HepG2 (cell line): ENCODE measurements around the gene STIM2. TPM values are rescaled to one million over a fixed set of nuclear protein-coding genes. Genes with fewer than 3 reads are reported as not detected.

Experiments
- ATAC-seq: fragments of 200-7000 bp; cut with Tn5 transposase; 3 replicates; pipeline ENCODE4 v1.9.1; 2020; ENCODE audit warnings: mild to moderate bottlenecking, moderate library complexity
- BruUV-seq: library from RNA; stranded (reverse); fragments of 400-500 nt; replicated peaks from 2 replicates; lab custom pipeline; 2021; lab: Mats Ljungman, UMichigan
- CTCF ChIA-PET: fragments of 300-600 bp; formaldehyde crosslinking; extraction: SDS; loops from one replicate; lab custom pipeline; 2021; ENCODE audit warnings: low total read pairs, inconsistent platforms, low intra/inter-chr PET ratio; lab: Yijun Ruan, JAX
- POLR2A ChIA-PET: fragments of 350-600 bp; sonication (Branson Sonifier 250); formaldehyde crosslinking; loops from one replicate; lab custom pipeline; 2020; ENCODE audit warnings: antibody characterized with exemption, inconsistent platforms; lab: Yijun Ruan, JAX
- DNase-seq: peaks from one replicate; pipeline ENCODE4 v3.0.0-alpha.2; 2015; ENCODE audit warnings: low spot score
- FAIRE-seq: peaks from 3 replicates; lab custom pipeline; 2011; peaks lifted over from hg19 to GRCh38; lab: Jason Lieb, UNC
- H2AFZ ChIP-seq: one replicate; pipeline ENCODE4 v1.6.1; 2011; ENCODE audit warnings: low read length, inconsistent platforms
- H3K27ac ChIP-seq: fragments of 300-600 bp; 3 replicates; pipeline ENCODE4 v1.8.0; 2011; ENCODE audit warnings: mixed run types, mild to moderate bottlenecking, mixed read lengths, low read length, inconsistent platforms; ENCODE audit not compliant: insufficient read depth; ENCODE audit errors: extremely low read length
- H3K27me3 ChIP-seq, 2 experiments: fragments of 200-600 bp in 1 of 2; 2 replicates in 1 of 2; 3 replicates in 1 of 2; pipeline versions ENCODE4 v1.6.0 to v1.8.0; 2011; ENCODE audit warnings: low read length in 2 of 2, mild to moderate bottlenecking in 2 of 2, moderate library complexity in 2 of 2, inconsistent platforms in 1 of 2; ENCODE audit not compliant: insufficient read depth in 2 of 2, control insufficient read depth in 1 of 2
- H3K36me3 ChIP-seq, 2 experiments: fragments of 200-600 bp in 1 of 2; replicated peaks in 1 of 2; 2 replicates in 1 of 2; 3 replicates in 1 of 2; pipeline versions ENCODE4 v1.5.1 to v1.8.0; 2011; ENCODE audit warnings: low read length in 2 of 2, inconsistent platforms in 1 of 2; ENCODE audit not compliant: insufficient read depth in 2 of 2, control insufficient read depth in 1 of 2
- H3K4me1 ChIP-seq: 2 replicates; pipeline ENCODE4 v1.5.1; 2012; ENCODE audit warnings: low read length, inconsistent platforms; ENCODE audit not compliant: insufficient read depth
- H3K4me2 ChIP-seq: 2 replicates; pipeline ENCODE4 v1.6.0; 2011; ENCODE audit warnings: low read depth, low read length, inconsistent platforms
- H3K4me3 ChIP-seq, 3 experiments: fragments of 200-600 bp in 1 of 3; sonication (generic), shearing (Covaris generic) in 1 of 3; replicated peaks in 1 of 3; 2 replicates each; pipeline ENCODE4 v1.5.1; 2011 to 2016; ENCODE audit warnings: low read length in 3 of 3, inconsistent platforms in 2 of 3, low read depth in 2 of 3, mild to moderate bottlenecking in 2 of 3, control low read depth in 1 of 3, mixed read lengths in 1 of 3; ENCODE audit not compliant: insufficient read depth in 1 of 3
- H3K79me2 ChIP-seq: one replicate; pipeline ENCODE4 v1.6.1; 2011; ENCODE audit warnings: low read length, inconsistent platforms; ENCODE audit not compliant: insufficient read depth
- H3K9ac ChIP-seq: 2 replicates; pipeline ENCODE4 v1.6.0; 2011; ENCODE audit warnings: mild to moderate bottlenecking, low read depth, low read length, inconsistent platforms; ENCODE audit not compliant: insufficient read depth
- H3K9me3 ChIP-seq: 2 replicates; pipeline ENCODE4 v1.5.1; 2012; ENCODE audit warnings: mild to moderate bottlenecking, low read length
- H4K20me1 ChIP-seq: 2 replicates; pipeline ENCODE4 v1.6.0; 2011; ENCODE audit warnings: inconsistent platforms, mild to moderate bottlenecking, low read length, moderate library complexity; ENCODE audit not compliant: insufficient read depth
- ARID5B ChIP-seq: IDR thresholded peaks from 2 replicates; pipeline ENCODE4 v1.4.0; 2020; ENCODE audit warnings: mild to moderate bottlenecking, missing genetic modification reagents
- KDM2A ChIP-seq: sonication (generic); formaldehyde crosslinking; IDR thresholded peaks from 2 replicates; pipeline ENCODE4 v1.4.0; 2020; ENCODE audit warnings: low read depth, missing genetic modification reagents, borderline replicate concordance
- MAFF ChIP-seq: IDR thresholded peaks from 2 replicates; pipeline ENCODE4 v1.6.1; 2011; ENCODE audit warnings: low read depth, low read length, improper control_type of control experiment
- MEF2D ChIP-seq: sonication (generic); formaldehyde crosslinking; IDR thresholded peaks from 2 replicates; pipeline ENCODE4 v1.5.1; 2020; ENCODE audit warnings: mild to moderate bottlenecking, missing genetic modification reagents
- NRL ChIP-seq: sonication (generic); formaldehyde crosslinking; IDR thresholded peaks from 2 replicates; pipeline ENCODE4 v1.5.0; 2020; ENCODE audit warnings: missing genetic modification reagents, mild to moderate bottlenecking, moderate library complexity, borderline replicate concordance
- PHB2 ChIP-seq: fragments of 450-650 bp; IDR thresholded peaks from 2 replicates; pipeline ENCODE4 v1.6.1; 2018; ENCODE audit not compliant: partially characterized antibody
- ZNF577 ChIP-seq: sonication (generic); formaldehyde crosslinking; IDR thresholded peaks from 2 replicates; pipeline ENCODE4 v1.4.0; 2020; ENCODE audit warnings: mild to moderate bottlenecking, low read depth, missing genetic modification reagents, borderline replicate concordance
- WGBS: methylation state at CpG from one replicate; pipeline ENCODE4 v1.1.6; 2017; ENCODE audit warnings: low lambda C conversion rate; 5-methylcytosine and 5-hydroxymethylcytosine counted together
- in situ Hi-C: cut with HindIII; loops from 2 replicates; pipeline ENCODE4 v1.10.0; 2017; ENCODE audit warnings: low pct_unique_long_range_greater_than_20kb; ENCODE audit not compliant: extremely low pct_ligation_motif_present
- intact Hi-C: fragments of 100-400 bp; cut with micrococcal nuclease; formaldehyde crosslinking; loops from one replicate; pipeline ENCODE4 v1.10.0; 2022; ENCODE audit not compliant: unreplicated experiment
- polyA plus RNA-seq, 8 experiments: library from polyadenylated mRNA; depleted of rRNA in 3 of 8; stranded (reverse) in 7 of 8; unstranded in 1 of 8; fragments of >200 nt; fragmentation: Illumina TruSeq in 4 of 8; extraction: Trizol in 4 of 8; gene quantifications; 2 replicates each; pipeline versions ENCODE4 v1.2.1 to v1.2.3, GENCODE V29; 2011 to 2016; ENCODE audit warnings: low read depth in 4 of 8, missing spikeins in 1 of 8, mixed read lengths in 1 of 8; ENCODE audit not compliant: insufficient read depth in 1 of 8
- total RNA-seq, 5 experiments: library from RNA; depleted of rRNA; stranded (reverse); fragments of >200 nt; fragmentation: Illumina TruSeq; extraction: Trizol; gene quantifications; 2 replicates each; pipeline ENCODE4 v1.2.3, GENCODE V29; 2016; ENCODE audit warnings: low read depth in 1 of 5

The STIM2 gene
- total and polyA plus RNA-seq, 2 of the 13 experiments (the other 11 are each of a cell fraction or from before 2014, with no cell fraction given): 19.3 to 19.4 TPM

- no peak overlapping the region for H3K4me2 ChIP-seq
- TF ChIP-seq KDM2A (CRISPR knock-in tag) (no peak), PHB2 (no peak), MEF2D (CRISPR knock-in tag) (no peak), ARID5B (CRISPR knock-in tag) (no peak), MAFF (no peak), ZNF577 (CRISPR knock-in tag) (no peak), NRL (CRISPR knock-in tag) (no peak)
- TF ChIP-seq, all 625 proteins: peak for 0
- intact Hi-C loops: no loop called here
- DNase-seq (no peak), ATAC-seq (no peak), FAIRE-seq (no peak)
- H3K79me2 ChIP-seq: no peaks in the 10 kb centered on the region
- no peak overlapping the region for H2AFZ ChIP-seq
- no peak overlapping the region for H3K4me3 ChIP-seq
- WGBS: 95% methylated on average over 3 of the region's 3 CpGs
- no peak overlapping the region for H3K9ac ChIP-seq
- peaks cover 11% of the 10 kb centered on the region for H3K4me1 ChIP-seq
- no TSS peak for BruUV-seq
- ChIA-PET CTCF (no interaction called here), POLR2A (no interaction called here)
- H3K27me3 ChIP-seq: no peaks in the 10 kb centered on the region
- no peak overlapping the region for H3K27ac ChIP-seq
- in situ Hi-C loops: no loop called here
- no peaks in the 10 kb centered on the region for H3K9me3 ChIP-seq
- H4K20me1 ChIP-seq: no peaks in the 10 kb centered on the region
- no peaks in the 10 kb centered on the region for H3K36me3 ChIP-seq
Measured at GRCh38 chr4:26931966-26932365, 71.3 kb downstream of the STIM2 start.
